K562 (cell line): ENCODE measurements around the gene ATXN1. TPM values are rescaled to one million over a fixed set of nuclear protein-coding genes. Genes with fewer than 3 reads are reported as not detected.

Experiments used
- ATAC-seq: fragments of 200-7000 bp; cut with Tn5 transposase; 3 replicates; pipeline ENCODE4 v1.9.1; 2020; ENCODE audit warnings: moderate library complexity
- BruUV-seq: library from RNA; stranded (reverse); fragments of 400-500 nt; replicated peaks from 2 replicates; lab custom pipeline; 2021; lab: Mats Ljungman, UMichigan
- CTCF ChIA-PET: fragments of 300-600 bp; formaldehyde crosslinking; extraction: SDS; loops from one replicate; lab custom pipeline; 2021; ENCODE audit warnings: low intra/inter-chr PET ratio; lab: Yijun Ruan, JAX
- POLR2A ChIA-PET: fragments of 300-600, 350-650 bp; sonication (Branson Sonifier 250); formaldehyde crosslinking; extraction: SDS; loops from one replicate; lab custom pipeline; 2021; ENCODE audit warnings: antibody characterized with exemption, inconsistent platforms; lab: Yijun Ruan, JAX
- DNase-seq, 4 experiments: peaks; one replicate each; pipeline versions ENCODE4 v3.0.0 to v3.0.0-alpha.2; 2011 to 2018; ENCODE audit warnings: low spot score in 3 of 4, mixed read lengths in 3 of 4; ENCODE audit errors: extremely low read depth in 1 of 4
- FAIRE-seq: peaks from 2 replicates; lab custom pipeline; 2011; peaks lifted over from hg19 to GRCh38; lab: Jason Lieb, UNC
- H2AFZ ChIP-seq: 2 replicates; pipeline ENCODE4 v1.6.0; 2011; ENCODE audit warnings: low read depth, low read length, control low read depth, inconsistent platforms
- H3K27ac ChIP-seq: fragments of 200-600 bp; 3 replicates; pipeline ENCODE4 v1.8.0; 2011; ENCODE audit warnings: low read depth, mild to moderate bottlenecking, control low read depth, inconsistent platforms, low read length, moderate library complexity, mixed read lengths; ENCODE audit errors: extremely low read depth
- H3K27me3 ChIP-seq, 2 experiments: fragments of 300-600 bp in 1 of 2; 2 replicates in 1 of 2; 3 replicates in 1 of 2; pipeline versions ENCODE4 v1.6.0 to v1.8.0; 2011; ENCODE audit warnings: inconsistent platforms in 2 of 2, low read length in 2 of 2, mild to moderate bottlenecking in 1 of 2, mixed read lengths in 1 of 2, moderate library complexity in 1 of 2; ENCODE audit not compliant: control insufficient read depth in 2 of 2, insufficient read depth in 2 of 2
- H3K36me3 ChIP-seq: fragments of 300-600 bp; 3 replicates; pipeline ENCODE4 v1.8.0; 2011; ENCODE audit warnings: mild to moderate bottlenecking, low read length, inconsistent platforms; ENCODE audit not compliant: control insufficient read depth, insufficient read depth
- H3K4me1 ChIP-seq, 2 experiments: fragments of 200-600 bp in 1 of 2; replicated peaks in 1 of 2; 2 replicates in 1 of 2; 3 replicates in 1 of 2; pipeline versions ENCODE4 v1.5.1 to v1.8.0; 2011; ENCODE audit warnings: inconsistent platforms in 2 of 2, low read length in 2 of 2, mild to moderate bottlenecking in 1 of 2, mixed read lengths in 1 of 2, moderate library complexity in 1 of 2; ENCODE audit not compliant: control insufficient read depth in 2 of 2, insufficient read depth in 2 of 2
- H3K4me2 ChIP-seq: 2 replicates; pipeline ENCODE4 v1.6.1; 2011; ENCODE audit warnings: low read length, control low read depth, inconsistent platforms, mixed read lengths; ENCODE audit not compliant: insufficient read depth
- H3K4me3 ChIP-seq: fragments of 200-600 bp; sonication (generic), shearing (Covaris generic); 2 replicates; pipeline ENCODE4 v1.5.1; 2016; ENCODE audit warnings: control low read depth, inconsistent platforms
- H3K79me2 ChIP-seq: fragments of 200-600 bp; 3 replicates; pipeline ENCODE4 v1.8.0; 2011; ENCODE audit warnings: low read length, inconsistent platforms; ENCODE audit not compliant: control insufficient read depth, insufficient read depth
- H3K9ac ChIP-seq, 2 experiments: 2 replicates each; pipeline versions ENCODE4 v1.6.0 to v1.6.1; 2011; ENCODE audit warnings: low read depth in 2 of 2, low read length in 2 of 2, control low read depth in 1 of 2, inconsistent platforms in 1 of 2, mild to moderate bottlenecking in 1 of 2, mixed read lengths in 1 of 2; ENCODE audit not compliant: insufficient read depth in 1 of 2
- H3K9me1 ChIP-seq: one replicate; pipeline ENCODE4 v1.6.0; 2011; ENCODE audit warnings: inconsistent platforms, mild to moderate bottlenecking, low read length, moderate library complexity; ENCODE audit not compliant: control insufficient read depth, insufficient read depth
- H3K9me3 ChIP-seq: replicated peaks from 2 replicates; pipeline ENCODE4 v1.5.1; 2011; ENCODE audit warnings: low read depth, low read length, inconsistent platforms; ENCODE audit not compliant: control insufficient read depth, insufficient read depth
- H4K20me1 ChIP-seq: replicated peaks from 2 replicates; pipeline ENCODE4 v1.6.1; 2011; ENCODE audit warnings: low read length, inconsistent platforms, mixed read lengths; ENCODE audit not compliant: control insufficient read depth, insufficient read depth
- MCM3 ChIP-seq: fragments of 450-650 bp; IDR thresholded peaks from 2 replicates; pipeline ENCODE4 v1.6.1; 2016
- SMAD4 ChIP-seq: fragments of 250-450 bp; sonication (Bioruptor Pico); conservative IDR thresholded peaks from 2 replicates; pipeline ENCODE4 v1.8.0; 2021; ENCODE audit warnings: inconsistent platforms, mild to moderate bottlenecking, moderate library complexity
- SMARCE1 ChIP-seq: fragments of 450-650 bp; IDR thresholded peaks from 2 replicates; pipeline ENCODE4 v1.7.1; 2016; ENCODE audit warnings: mild to moderate bottlenecking
- ZNF165 ChIP-seq: fragments of 250-450 bp; sonication (Bioruptor Pico); IDR thresholded peaks from 2 replicates; pipeline ENCODE4 v1.4.0; 2020; ENCODE audit warnings: borderline replicate concordance
- ZNF561 ChIP-seq: fragments of 450-650 bp; formaldehyde crosslinking; conservative IDR thresholded peaks from 2 replicates; pipeline ENCODE4 v1.4.0; 2020; ENCODE audit warnings: mild to moderate bottlenecking, moderate library complexity
- WGBS: fragments of 100-300 bp; shearing (Covaris generic); methylation state at CpG from one replicate; pipeline ENCODE4 v1.1.6; 2016; ENCODE audit warnings: low coverage, mixed read lengths; ENCODE audit not compliant: insufficient coverage; ENCODE audit errors: missing lambda C conversion rate; 5-methylcytosine and 5-hydroxymethylcytosine counted together
- in situ Hi-C: fragments of 300-500 bp; cut with MboI; formaldehyde crosslinking; loops from 4 replicates; pipeline ENCODE4 v1.15.0; 2018; ENCODE audit warnings: inconsistent platforms, mixed read lengths
- intact Hi-C: fragments of 100-400 bp; cut with micrococcal nuclease; formaldehyde crosslinking; loops from 2 replicates; pipeline ENCODE4 v1.14.2; 2022
- polyA plus RNA-seq, 8 experiments: library from polyadenylated mRNA; depleted of rRNA in 4 of 8; stranded (reverse) in 5 of 8; unstranded in 3 of 8; fragments of >200 nt; fragmentation: Nextera tagmentation in 2 of 8; fragmentation: Illumina TruSeq in 1 of 8; extraction: Ambion mirVana in 2 of 8; extraction: Trizol in 1 of 8; gene quantifications; 2 replicates each; pipeline versions ENCODE4 v1.2.1 to v1.2.3, GENCODE V29; 2011 to 2014; ENCODE audit warnings: inconsistent platforms in 1 of 8, missing spikeins in 1 of 8
- total RNA-seq, 7 experiments: library from RNA; depleted of rRNA in 6 of 7; stranded (reverse); fragments of >200 nt in 6 of 7; fragmentation: Illumina TruSeq in 2 of 7; extraction: Trizol in 2 of 7; gene quantifications; 2 replicates each; pipeline versions ENCODE4 v1.2.1 to v1.2.3, GENCODE V29; 2011 to 2021; ENCODE audit warnings: low replicate concordance in 1 of 7
- TF ChIP-seq, protein P1 (sequence below): sonication (generic); formaldehyde crosslinking; IDR thresholded peaks from 2 replicates; pipeline ENCODE4 v1.8.1; 2022; ENCODE audit warnings: missing genetic modification reagents

Gene ATXN1
- total and polyA plus RNA-seq, 9 of the 15 experiments (the other 6 are each of a cell fraction or from before 2014, with no cell fraction given): under 0.01 to 1.2 (median 0.58) TPM

- intact Hi-C loops: no loop called here
- ATAC-seq (no peak), DNase-seq (no peak), FAIRE-seq (no peak)
- H3K4me3 ChIP-seq: no peak overlapping the region
- no peaks in the 10 kb centered on the region for H3K27me3 ChIP-seq
- TF ChIP-seq MCM3 (no peak), ZNF165 (no peak), SMARCE1 (no peak), ZNF561 (no peak), SMAD4 (CRISPR knock-in tag) (no peak)
- TF ChIP-seq, protein P1, sequence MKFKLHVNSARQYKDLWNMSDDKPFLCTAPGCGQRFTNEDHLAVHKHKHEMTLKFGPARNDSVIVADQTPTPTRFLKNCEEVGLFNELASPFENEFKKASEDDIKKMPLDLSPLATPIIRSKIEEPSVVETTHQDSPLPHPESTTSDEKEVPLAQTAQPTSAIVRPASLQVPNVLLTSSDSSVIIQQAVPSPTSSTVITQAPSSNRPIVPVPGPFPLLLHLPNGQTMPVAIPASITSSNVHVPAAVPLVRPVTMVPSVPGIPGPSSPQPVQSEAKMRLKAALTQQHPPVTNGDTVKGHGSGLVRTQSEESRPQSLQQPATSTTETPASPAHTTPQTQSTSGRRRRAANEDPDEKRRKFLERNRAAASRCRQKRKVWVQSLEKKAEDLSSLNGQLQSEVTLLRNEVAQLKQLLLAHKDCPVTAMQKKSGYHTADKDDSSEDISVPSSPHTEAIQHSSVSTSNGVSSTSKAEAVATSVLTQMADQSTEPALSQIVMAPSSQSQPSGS (CRISPR knock-in tag): 0 out of 2 replicates have a peak, but pooled peaks have one; percentile 24
- WGBS: 72% methylated on average over 10 of the region's 10 CpGs
- BruUV-seq: no TSS peak
- no peak overlapping the region for H3K4me2 ChIP-seq
- no peak overlapping the region for H3K27ac ChIP-seq
- H3K9ac ChIP-seq: no peak overlapping the region
- no peak overlapping the region for H2AFZ ChIP-seq
- no peaks in the 10 kb centered on the region for H3K79me2 ChIP-seq
- H4K20me1 ChIP-seq: no peaks in the 10 kb centered on the region
- no peaks in the 10 kb centered on the region for H3K9me3 ChIP-seq
- H3K9me1 ChIP-seq: no peaks in the 10 kb centered on the region
- ChIA-PET CTCF (no interaction called here), POLR2A (interaction anchor here (1.9 kb wide), 1 partner anchor 8 kb away, joined by 5 read pairs; no protein-coding TSS in a partner anchor)
- peaks cover 73% of the 10 kb centered on the region for H3K36me3 ChIP-seq
- in situ Hi-C loops: no loop called here
- peaks cover 0 to 2% of the 10 kb centered on the region in 2 experiments; a peak in 3 of 5 replicates for H3K4me1 ChIP-seq
These were observed 466.9 kb downstream of the ATXN1 start for GRCh38 chr6:16294371-16294770.
